Gastrocnemius medialis (tissue), 4 donors: ENCODE data around the gene DENND1A. TPM values are rescaled to one million over a fixed set of nuclear protein-coding genes. Genes with fewer than 3 reads are reported as not detected.

Experiments
- ATAC-seq, 2 donors: fragments of 150-250 bp; one replicate each; pipeline ENCODE4 v1.9.1; 2016
- DNase-seq, 2 donors: peaks; one replicate each; pipeline ENCODE4 v3.0.0-alpha.2; 2019
- H3K27ac ChIP-seq, 4 donors: fragments of 200-600 bp; sonication (generic); 1 replicate in 1 of 4; 2 replicates in 3 of 4; pipeline ENCODE4 v1.5.1; 2016 to 2018; ENCODE audit warnings: mild to moderate bottlenecking in 2 of 4, moderate library complexity in 1 of 4
- H3K27me3 ChIP-seq, 3 donors: fragments of 200-600 bp; sonication (generic) in 2 of 3; 1 replicate in 1 of 3; 2 replicates in 2 of 3; pipeline versions ENCODE4 v1.5.1 to v1.6.0; 2016 to 2019; ENCODE audit warnings: mild to moderate bottlenecking in 1 of 3, moderate library complexity in 1 of 3
- H3K36me3 ChIP-seq, 2 donors: fragments of 200-600 bp; sonication (generic) in 1 of 2; one replicate each; pipeline ENCODE4 v1.5.1; 2017 to 2018
- H3K4me1 ChIP-seq, 2 donors: fragments of 200-600 bp; sonication (generic) in 1 of 2; one replicate each; pipeline ENCODE4 v1.5.1; 2016 to 2017; ENCODE audit warnings: mild to moderate bottlenecking in 2 of 2
- H3K4me3 ChIP-seq, 4 donors: fragments of 200-600 bp; sonication (generic) in 3 of 4; 1 replicate in 1 of 4; 2 replicates in 3 of 4; pipeline ENCODE4 v1.5.1; 2016 to 2019; ENCODE audit warnings: mild to moderate bottlenecking in 2 of 4
- H3K9me3 ChIP-seq, 3 donors: fragments of 200-600 bp; sonication (generic) in 2 of 3; 1 replicate in 1 of 3; 2 replicates in 2 of 3; pipeline ENCODE4 v1.5.1; 2016 to 2019
- POLR2A ChIP-seq, 2 donors: fragments of 450-650 bp; IDR thresholded peaks; one replicate each; pipeline ENCODE4 v1.6.1; 2017; ENCODE audit warnings: antibody characterized with exemption in 2 of 2, mild to moderate bottlenecking in 2 of 2, moderate library complexity in 2 of 2
- in situ Hi-C, 4 donors: fragments of 200-750 bp; cut with MboI; loops; one replicate each; pipeline versions ENCODE4 v1.15.0 to v1.8.0; 2017; ENCODE audit warnings: low sequenced_read_pairs in 4 of 4
- intact Hi-C: fragments of 100-400 bp; cut with DNase I; formaldehyde crosslinking; loops from one replicate; pipeline ENCODE4 v1.15.1; 2023; ENCODE audit warnings: low total_unique reads
- total RNA-seq, 4 donors: library from RNA; depleted of rRNA; stranded (reverse); fragments of >200 nt; gene quantifications; one replicate each; pipeline versions ENCODE4 v1.1.0 to v1.2.3, GENCODE V29; 2016
- TF ChIP-seq, protein P1 (sequence below), 5 experiments: fragments of 450-650 bp in 3 of 5; fragments of 200-600 bp in 2 of 5; sonication (generic) in 2 of 5; IDR thresholded peaks in 4 of 5; conservative IDR thresholded peaks in 1 of 5; 1 replicate in 4 of 5; 2 replicates in 1 of 5; pipeline ENCODE4 v1.5.1; 2016 to 2019; ENCODE audit warnings: antibody characterized with exemption in 5 of 5, mild to moderate bottlenecking in 3 of 5, moderate library complexity in 3 of 5

Gene DENND1A
- total RNA-seq, 4 donors from 2014 or later = 14.1 to 24.6 (median 16.4) TPM

DNA sequence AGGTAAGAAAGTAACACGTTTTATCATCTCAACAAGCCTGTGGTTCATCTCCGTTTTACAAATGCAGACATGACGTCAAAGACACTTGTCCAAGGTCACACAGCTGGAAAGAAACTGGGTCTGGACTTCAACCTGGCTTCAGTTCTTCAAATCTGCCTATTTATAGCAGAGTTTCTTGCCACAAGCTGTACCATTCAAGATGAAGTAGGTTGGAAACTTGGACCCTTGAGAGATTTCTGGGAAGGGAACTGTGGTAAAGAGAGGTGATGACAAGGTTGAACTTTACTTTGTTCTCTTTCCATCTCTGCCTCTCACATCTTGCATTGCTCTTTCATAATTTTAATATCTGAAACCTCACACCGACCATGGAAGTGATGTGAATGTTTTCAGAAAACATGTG, 29.9 kb upstream of the DENND1A start:
- Histone ChIP-seq H3K4me1 (no peaks in the 10 kb centered on the region), H3K9me3 (no peaks in the 10 kb centered on the region), H3K36me3 (no peaks in the 10 kb centered on the region), H3K27ac (no peak overlapping the region), H3K4me3 (no peak overlapping the region), H3K27me3 (peaks cover 0 to 6% (median 0%) of the 10 kb centered on the region in 3 donors)
- ATAC-seq = no peak
- intact Hi-C loops = no loop called here
- no peak for TF ChIP-seq POLR2A (IDR thresholded peaks at IDR 0.05)
- TF ChIP-seq, protein P1, sequence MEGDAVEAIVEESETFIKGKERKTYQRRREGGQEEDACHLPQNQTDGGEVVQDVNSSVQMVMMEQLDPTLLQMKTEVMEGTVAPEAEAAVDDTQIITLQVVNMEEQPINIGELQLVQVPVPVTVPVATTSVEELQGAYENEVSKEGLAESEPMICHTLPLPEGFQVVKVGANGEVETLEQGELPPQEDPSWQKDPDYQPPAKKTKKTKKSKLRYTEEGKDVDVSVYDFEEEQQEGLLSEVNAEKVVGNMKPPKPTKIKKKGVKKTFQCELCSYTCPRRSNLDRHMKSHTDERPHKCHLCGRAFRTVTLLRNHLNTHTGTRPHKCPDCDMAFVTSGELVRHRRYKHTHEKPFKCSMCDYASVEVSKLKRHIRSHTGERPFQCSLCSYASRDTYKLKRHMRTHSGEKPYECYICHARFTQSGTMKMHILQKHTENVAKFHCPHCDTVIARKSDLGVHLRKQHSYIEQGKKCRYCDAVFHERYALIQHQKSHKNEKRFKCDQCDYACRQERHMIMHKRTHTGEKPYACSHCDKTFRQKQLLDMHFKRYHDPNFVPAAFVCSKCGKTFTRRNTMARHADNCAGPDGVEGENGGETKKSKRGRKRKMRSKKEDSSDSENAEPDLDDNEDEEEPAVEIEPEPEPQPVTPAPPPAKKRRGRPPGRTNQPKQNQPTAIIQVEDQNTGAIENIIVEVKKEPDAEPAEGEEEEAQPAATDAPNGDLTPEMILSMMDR (IDR thresholded peaks at IDR 0.05 in 4 of 5, conservative IDR thresholded peaks at IDR 0.05 in 1 of 5) = no peak
- DNase-seq = no peak
- in situ Hi-C loops = no loop called here

DNA sequence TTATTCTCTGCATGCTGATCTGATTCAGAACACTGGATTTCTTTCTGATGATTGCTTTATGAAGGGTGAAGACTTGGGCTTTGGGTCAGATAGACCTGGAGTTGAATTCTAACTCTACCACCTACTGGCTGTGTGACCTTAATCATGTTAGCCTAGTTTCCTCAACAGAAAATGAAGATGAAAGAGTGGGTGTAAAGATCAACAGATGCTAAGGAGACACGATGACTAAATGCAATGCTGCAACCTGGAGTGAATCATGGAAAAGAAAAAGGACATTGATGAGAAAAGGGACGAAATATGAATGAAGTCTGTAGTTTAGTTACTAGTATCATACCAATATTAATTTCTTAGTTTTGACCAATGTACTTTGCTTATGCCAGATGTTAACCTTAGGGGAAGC, 27.8 kb upstream of the DENND1A start:
- ATAC-seq = no peak
- no peaks in the 10 kb centered on the region for H3K9me3 ChIP-seq
- in situ Hi-C loops = no loop called here
- intact Hi-C loops = no loop called here
- no peaks in the 10 kb centered on the region for H3K36me3 ChIP-seq
- H3K27me3 ChIP-seq = peaks cover 0 to 6% (median 0%) of the 10 kb centered on the region in 3 donors
- no peak overlapping the region for H3K4me3 ChIP-seq
- no peak for TF ChIP-seq POLR2A (IDR thresholded peaks at IDR 0.05)
- TF ChIP-seq, protein P1 (IDR thresholded peaks at IDR 0.05 in 4 of 5, conservative IDR thresholded peaks at IDR 0.05 in 1 of 5) = no peak
- DNase-seq = no peak
- no peak overlapping the region for H3K27ac ChIP-seq
- no peaks in the 10 kb centered on the region for H3K4me1 ChIP-seq

DNA sequence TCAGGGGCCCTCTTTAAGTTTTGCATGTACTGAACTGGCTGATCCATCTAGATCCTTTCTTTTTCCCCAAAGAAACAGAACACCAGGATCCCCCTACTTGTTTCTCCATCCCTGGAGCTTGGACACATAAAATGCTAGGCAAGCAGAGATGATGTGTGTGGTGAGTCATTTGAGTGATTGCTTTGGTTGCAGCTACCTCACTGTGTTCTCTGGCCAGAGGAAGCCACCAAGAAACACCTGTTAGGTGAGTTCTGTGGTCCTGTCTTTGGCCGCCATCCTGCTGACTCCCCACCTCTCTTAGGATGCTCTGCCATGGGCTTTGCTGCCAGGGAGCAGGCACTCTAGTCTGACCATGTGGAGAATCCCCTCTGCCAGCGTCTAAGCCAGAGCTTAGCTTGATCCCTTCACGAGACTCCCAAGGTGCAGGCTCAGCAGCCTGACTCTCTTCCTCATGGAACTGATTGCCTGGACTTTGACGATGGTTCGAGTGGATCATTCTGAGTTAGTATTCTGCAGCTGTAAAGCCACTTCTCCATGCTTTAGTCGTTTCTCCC, 27.3 kb upstream of the DENND1A start:
- Histone ChIP-seq H3K27me3 (peaks cover 0 to 6% (median 0%) of the 10 kb centered on the region in 3 donors), H3K9me3 (no peaks in the 10 kb centered on the region), H3K27ac (no peak overlapping the region), H3K4me3 (no peak overlapping the region), H3K36me3 (no peaks in the 10 kb centered on the region), H3K4me1 (no peaks in the 10 kb centered on the region)
- TF ChIP-seq, protein P1 (IDR thresholded peaks at IDR 0.05 in 4 of 5, conservative IDR thresholded peaks at IDR 0.05 in 1 of 5) = no peak
- no peak for TF ChIP-seq POLR2A (IDR thresholded peaks at IDR 0.05)
- in situ Hi-C loops (no loop called here), intact Hi-C loops (no loop called here)
- no peak for DNase-seq
- ATAC-seq = no peak

DNA sequence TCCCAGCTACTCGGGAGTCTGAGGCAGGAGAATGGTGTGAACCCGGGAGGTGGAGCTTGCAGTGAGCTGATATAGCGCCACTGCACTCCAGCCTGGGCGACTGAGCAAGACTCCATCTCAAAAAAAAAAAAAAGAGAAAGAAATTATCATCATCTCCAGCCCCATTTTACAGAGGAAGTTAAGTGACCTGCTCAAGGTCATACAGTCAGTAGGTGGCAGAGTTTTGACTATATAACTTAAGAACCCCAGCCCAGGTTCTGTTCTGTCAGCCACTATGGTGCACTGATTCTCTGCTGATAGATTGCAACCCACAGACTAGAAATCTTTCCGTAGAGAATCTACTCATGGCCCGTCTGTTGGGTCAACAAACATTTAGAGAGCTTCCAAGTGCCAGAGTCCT, 25.7 kb upstream of the DENND1A start:
- no peak for ATAC-seq

More for the DNA sequence above, 25.7 kb upstream of the DENND1A start:
- no peak for TF ChIP-seq POLR2A (IDR thresholded peaks at IDR 0.05)
- TF ChIP-seq, protein P1 (IDR thresholded peaks at IDR 0.05 in 4 of 5, conservative IDR thresholded peaks at IDR 0.05 in 1 of 5) = no peak
- in situ Hi-C loops = no loop called here
- no peaks in the 10 kb centered on the region for H3K9me3 ChIP-seq
- intact Hi-C loops = no loop called here
- H3K27ac ChIP-seq = no peak overlapping the region
- H3K4me1 ChIP-seq = no peaks in the 10 kb centered on the region
- no peak overlapping the region for H3K4me3 ChIP-seq
- no peak for DNase-seq
- H3K27me3 ChIP-seq = peaks cover 0 to 2% (median 0%) of the 10 kb centered on the region in 3 donors
- no peaks in the 10 kb centered on the region for H3K36me3 ChIP-seq
